OCI-LY1 (cell line): ENCODE data around the gene FAM131C.

Experiments used
- EZH2 ChIP-seq: fragments of 200-600 bp; sonication (generic), shearing (Covaris generic); IDR thresholded peaks from 2 replicates; pipeline ENCODE4 v1.8.0; 2017; ENCODE audit warnings: borderline replicate concordance, mixed run types, mild to moderate bottlenecking, antibody characterized with exemption, low read length, moderate library complexity, mixed read lengths
- TF ChIP-seq, protein P1 (sequence below): fragments of 200-600 bp; sonication (generic), shearing (Covaris generic); IDR thresholded peaks from 2 replicates; pipeline ENCODE4 v1.5.1; 2017; ENCODE audit warnings: mild to moderate bottlenecking, antibody characterized with exemption, low read length, moderate library complexity, mixed read lengths

DNA sequence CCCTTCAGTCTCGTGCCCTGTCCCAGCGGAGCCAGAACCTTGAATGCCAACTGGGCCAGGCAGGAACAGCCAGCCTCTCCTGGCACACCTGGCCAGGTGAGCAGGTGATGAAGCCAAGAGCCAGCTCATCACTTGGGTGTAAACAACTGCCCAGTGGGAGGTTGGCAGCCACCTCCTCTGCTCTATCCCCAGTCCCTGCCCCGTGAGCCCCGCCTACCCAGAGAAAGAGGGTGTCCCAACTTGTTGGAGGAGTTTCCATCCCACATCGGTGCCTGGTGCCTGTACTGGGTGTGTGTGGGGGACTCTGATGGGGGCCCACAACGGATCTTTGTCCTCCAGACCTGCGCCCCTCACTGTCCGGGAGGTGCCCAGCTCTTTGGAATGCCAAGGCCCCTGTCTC lies 17.8 kb upstream of the FAM131C start:
- TF ChIP-seq, protein P1, sequence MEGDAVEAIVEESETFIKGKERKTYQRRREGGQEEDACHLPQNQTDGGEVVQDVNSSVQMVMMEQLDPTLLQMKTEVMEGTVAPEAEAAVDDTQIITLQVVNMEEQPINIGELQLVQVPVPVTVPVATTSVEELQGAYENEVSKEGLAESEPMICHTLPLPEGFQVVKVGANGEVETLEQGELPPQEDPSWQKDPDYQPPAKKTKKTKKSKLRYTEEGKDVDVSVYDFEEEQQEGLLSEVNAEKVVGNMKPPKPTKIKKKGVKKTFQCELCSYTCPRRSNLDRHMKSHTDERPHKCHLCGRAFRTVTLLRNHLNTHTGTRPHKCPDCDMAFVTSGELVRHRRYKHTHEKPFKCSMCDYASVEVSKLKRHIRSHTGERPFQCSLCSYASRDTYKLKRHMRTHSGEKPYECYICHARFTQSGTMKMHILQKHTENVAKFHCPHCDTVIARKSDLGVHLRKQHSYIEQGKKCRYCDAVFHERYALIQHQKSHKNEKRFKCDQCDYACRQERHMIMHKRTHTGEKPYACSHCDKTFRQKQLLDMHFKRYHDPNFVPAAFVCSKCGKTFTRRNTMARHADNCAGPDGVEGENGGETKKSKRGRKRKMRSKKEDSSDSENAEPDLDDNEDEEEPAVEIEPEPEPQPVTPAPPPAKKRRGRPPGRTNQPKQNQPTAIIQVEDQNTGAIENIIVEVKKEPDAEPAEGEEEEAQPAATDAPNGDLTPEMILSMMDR = no peak
- TF ChIP-seq EZH2 = no peak
